Inferior parietal cortex (tissue), 1 donor: Measurements from ENCODE around the gene EIF4E1B.

ENCODE experiments used
- DNase-seq: peaks from one replicate; pipeline ENCODE4 v3.0.0-alpha.2; 2016; ENCODE audit errors: extremely low spot score

Gene EIF4E1B

GRCh38 chr5:176626876-176627236 is 3.6 kb upstream of the EIF4E1B start:
- DNase-seq = no peak

GRCh38 chr5:176627582-176627981 is 2.9 kb upstream of the EIF4E1B start:
- no peak for DNase-seq

GRCh38 chr5:176628406-176629228 is 1.9 kb upstream of the EIF4E1B start:
- no peak for DNase-seq

GRCh38 chr5:176629317-176629852 is 1.1 kb upstream of the EIF4E1B start:
- no peak for DNase-seq

GRCh38 chr5:176630681-176631222 is 277 bp downstream of the EIF4E1B start:
- DNase-seq = no peak

- DNase-seq = no peak
These were observed 1.1 kb downstream of the EIF4E1B start for GRCh38 chr5:176631383-176632200.

GRCh38 chr5:176632745-176633144 is 2.3 kb downstream of the EIF4E1B start:
- DNase-seq = no peak

GRCh38 chr5:176633598-176633997 is 3.1 kb downstream of the EIF4E1B start:
- no peak for DNase-seq

- DNase-seq = no peak
These were observed 6.0 kb downstream of the EIF4E1B start for GRCh38 chr5:176636426-176636825.

- DNase-seq = no peak
These were observed 7.1 kb downstream of the EIF4E1B start for GRCh38 chr5:176637556-176637955.

GRCh38 chr5:176638437-176638836 is 8.0 kb downstream of the EIF4E1B start:
- no peak for DNase-seq

- DNase-seq = no peak
These were observed 8.7 kb downstream of the EIF4E1B start for GRCh38 chr5:176639208-176639607.

GRCh38 chr5:176639981-176640380 is 9.5 kb downstream of the EIF4E1B start:
- DNase-seq = no peak

GRCh38 chr5:176640616-176641015 is 10.1 kb downstream of the EIF4E1B start:
- no peak for DNase-seq

GRCh38 chr5:176642675-176643490 is 12.4 kb downstream of the EIF4E1B start:
- no peak for DNase-seq

- no peak for DNase-seq
These were observed 13.2 kb downstream of the EIF4E1B start for GRCh38 chr5:176643491-176644219.

- no peak for DNase-seq
These were observed 13.8 kb downstream of the EIF4E1B start for GRCh38 chr5:176644294-176644693.

- no peak for DNase-seq
These were observed 14.6 kb downstream of the EIF4E1B start for GRCh38 chr5:176644878-176645670.

- no peak for DNase-seq
These were observed 15.7 kb downstream of the EIF4E1B start for GRCh38 chr5:176646049-176646706.

GRCh38 chr5:176646707-176647029 is 16.2 kb downstream of the EIF4E1B start:
- DNase-seq = no peak
